Measurements from ENCODE around the gene MEF2B.
"Not testable (repeated sequence)": the region's sequence is repeated elsewhere in the genome, so short reads cannot be mapped to it uniquely, and the experiment has no call there.

MEF2B gene

DNA sequence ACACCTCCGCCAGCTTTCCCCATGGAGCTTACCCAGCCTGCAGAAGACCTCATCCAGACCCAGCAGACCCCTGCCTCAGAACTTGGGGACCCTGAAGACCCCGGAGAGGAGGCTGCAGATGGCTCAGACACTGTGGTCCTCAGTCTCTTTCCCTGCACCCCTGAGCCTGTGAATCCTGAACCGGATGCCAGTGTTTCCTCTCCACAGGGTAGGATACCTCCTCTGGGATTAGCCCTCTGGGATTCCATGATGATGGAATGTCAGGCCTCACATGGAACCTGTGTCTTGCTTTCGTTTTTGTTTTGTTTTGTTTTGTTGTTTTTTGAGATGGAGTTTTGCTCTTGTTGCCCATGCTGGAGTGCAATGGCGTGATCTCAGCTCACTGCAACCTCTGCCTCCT is 23.9 kb upstream of the MEF2B start:
- H3K4me3 ChIP-seq (ENCODE audit: low read depth, low read length): no peak overlapping the region

DNA sequence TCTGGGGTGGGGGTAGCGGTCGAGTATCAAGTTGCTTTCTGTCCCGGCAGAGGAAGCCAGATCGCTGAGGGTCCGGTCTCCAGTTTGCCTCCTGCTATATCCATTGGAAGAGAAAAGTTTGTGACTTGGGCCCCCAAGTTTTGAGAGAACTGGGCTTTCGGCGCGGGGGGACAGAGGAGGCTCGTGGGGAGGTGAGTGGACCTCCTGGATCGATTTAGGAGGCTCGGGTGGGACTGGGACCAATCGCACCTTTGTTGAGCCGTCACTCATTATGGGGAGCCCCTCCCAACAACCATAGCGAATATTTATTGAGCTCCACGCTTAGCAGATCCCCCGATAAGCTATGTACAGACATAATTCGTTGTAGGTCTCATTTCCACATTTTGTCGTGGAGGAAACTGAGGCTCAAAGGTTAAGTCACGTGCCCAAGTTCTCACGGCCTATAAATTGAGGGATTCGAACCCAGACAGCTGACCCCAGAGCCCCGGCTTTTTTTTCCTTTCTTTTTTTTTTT is 22.9 kb upstream of the MEF2B start:
- peak overlapping the region; percentile 74 for H3K4me3 ChIP-seq (ENCODE audit: low read depth, low read length)

DNA sequence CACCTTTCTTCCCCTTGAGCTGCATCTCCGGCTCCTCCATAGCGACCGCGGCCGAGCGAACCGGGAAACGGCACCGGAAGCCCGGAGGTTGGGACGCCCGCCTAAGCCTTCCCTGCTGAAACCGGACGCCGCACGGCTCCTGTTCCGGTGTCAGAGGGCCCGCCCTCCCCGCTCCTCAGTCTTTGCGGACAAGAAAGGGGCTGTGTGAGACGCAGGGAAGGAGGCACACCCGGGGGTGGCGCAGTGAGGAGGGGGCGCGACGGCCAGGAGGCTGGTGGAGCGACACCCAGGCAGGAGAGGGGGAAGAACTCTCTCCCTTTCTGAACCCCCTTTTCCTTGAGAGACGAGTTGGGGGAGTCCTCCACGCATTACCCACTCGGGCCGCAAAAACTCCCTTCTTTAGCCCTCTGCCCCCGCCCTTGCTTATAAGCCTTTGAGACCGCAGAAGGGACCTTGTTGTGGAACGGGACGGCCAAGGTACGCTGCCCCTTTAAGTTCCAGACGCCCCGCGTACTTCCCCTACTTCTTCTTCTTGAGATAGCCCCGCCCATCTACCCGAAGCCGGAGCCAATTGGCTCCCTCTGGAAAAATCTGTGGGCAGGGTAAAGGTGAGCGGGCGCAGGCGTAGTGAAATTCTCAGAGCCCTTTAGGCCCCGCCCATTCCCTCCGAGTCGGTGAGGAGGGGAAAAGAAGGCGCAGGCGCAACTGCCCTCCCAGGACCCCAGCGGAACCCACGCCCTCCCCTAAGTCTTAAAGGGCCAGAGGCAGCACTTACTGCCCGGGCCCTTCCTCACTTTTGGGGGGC is 22.2 kb upstream of the MEF2B start, which contains the start of the genes BORCS8 and RFXANK:
TSS of gene BORCS8 (minus strand) at position 75 of the 805 bp plus-strand sequence. CDS start at position 40, 35 bp downstream.
TSS of gene RFXANK (plus strand) at position 181 of the 805 bp plus-strand sequence. CDS start 1,689 bp downstream, outside the sequence.
- H3K4me3 ChIP-seq (ENCODE audit: low read depth, low read length): peak within 1 kb of the TSS; percentile 96

DNA sequence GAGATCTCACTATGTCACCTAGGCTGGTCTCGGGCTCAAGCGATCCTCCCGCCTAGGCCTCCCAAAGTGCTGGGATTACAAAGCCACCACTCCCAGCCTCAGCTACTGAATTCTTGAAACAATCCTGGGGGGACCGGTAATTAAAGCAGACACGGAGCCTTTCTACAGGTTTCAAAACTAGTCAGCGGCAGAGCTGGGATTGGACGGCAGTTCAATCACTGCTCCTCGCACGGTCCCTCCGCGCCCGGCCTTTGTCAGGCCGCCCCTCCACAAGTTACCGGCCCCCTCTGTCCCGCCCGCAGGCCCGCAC is 21.7 kb upstream of the MEF2B start:
- peak overlapping the region; percentile 96 for H3K4me3 ChIP-seq (ENCODE audit: low read depth, low read length)

DNA sequence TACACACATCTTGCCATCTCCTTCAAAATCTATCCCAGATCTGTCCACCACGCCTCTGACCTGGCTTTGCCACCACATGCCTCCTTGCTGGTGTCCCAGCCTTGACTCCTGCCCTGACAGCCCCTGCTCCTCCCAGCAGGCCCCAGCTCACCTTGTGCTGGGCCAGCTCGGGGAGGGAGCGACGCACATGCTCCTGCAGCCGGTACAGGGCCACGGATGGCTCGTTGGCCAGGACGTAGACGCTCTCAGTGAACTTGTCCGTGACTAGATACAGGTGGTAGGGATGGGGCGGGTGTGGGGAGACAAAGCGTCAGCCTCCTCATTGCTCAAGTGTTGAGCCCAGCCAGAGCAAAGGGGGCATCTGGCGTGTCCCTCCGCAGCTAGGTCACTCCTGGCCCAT is 16.7 kb upstream of the MEF2B start:
- H3K4me3 ChIP-seq (ENCODE audit: low read depth, low read length): no peak overlapping the region

DNA sequence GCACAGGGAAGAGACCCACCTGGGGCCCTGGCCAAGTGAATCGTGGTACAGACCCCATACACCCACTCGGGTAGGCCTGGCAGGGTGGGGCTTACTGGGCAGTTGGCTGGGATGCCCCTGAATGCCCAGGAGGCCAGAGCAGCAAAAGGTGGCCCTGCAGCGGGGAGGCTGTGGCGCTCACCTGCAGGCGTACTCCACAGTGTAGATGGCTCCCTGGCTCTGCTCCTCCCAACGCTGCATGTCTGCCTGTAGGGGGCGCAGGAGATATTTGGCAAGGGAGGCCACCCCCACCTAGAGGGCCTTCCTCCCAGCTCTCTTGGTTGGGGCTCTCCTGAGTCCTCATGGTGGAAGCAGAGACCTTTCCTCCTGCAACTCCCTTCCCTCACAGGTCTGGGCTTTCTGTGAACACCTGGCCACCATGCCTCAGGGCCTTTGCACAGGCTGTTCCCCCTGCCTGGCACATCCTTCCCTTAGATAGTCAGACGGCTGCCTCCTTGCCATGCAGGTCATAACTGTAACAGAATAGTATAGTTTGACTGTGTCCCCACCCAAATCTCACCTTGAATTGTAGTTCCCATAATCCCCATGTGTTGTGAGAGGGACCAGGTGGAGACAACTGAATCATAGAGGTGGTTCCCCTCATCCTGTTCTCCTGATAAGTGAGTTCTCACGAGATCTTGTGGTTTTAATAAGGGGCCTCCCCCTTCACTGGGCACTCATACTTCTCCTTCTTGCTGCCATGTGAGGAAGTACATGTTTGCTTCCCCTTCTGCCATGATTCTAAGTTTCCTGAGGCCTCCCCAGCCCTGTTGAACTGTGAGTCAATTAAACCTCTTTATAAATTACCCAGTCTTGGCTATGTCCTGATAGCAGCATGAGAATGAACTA is 16.0 kb upstream of the MEF2B start:
- H3K4me3 ChIP-seq (ENCODE audit: low read depth, low read length): no peak overlapping the region

DNA sequence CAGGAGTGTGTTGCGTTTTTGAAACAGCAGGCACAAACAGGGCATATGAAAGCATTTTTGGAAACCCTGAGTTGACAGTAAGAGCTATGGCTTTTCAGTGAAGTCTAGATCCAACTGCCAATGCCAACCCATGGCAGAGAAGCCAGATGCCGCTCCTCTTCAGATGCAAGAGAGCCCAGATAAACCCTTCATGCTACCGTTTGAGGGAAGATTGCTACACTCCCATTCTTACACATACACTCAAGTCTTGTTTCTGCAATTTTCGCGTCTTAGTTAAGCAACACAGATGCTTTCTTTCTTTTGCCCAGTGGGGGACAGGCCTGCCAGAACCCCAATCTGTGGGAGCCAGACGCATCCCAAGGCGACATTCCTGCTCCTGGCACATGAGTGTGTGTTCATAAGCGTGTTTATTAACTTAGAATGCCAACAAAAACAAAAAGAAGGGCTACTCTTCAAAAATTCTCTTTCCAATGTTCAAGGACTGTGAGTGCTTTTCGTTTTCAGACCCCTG is 11.5 kb upstream of the MEF2B start:
- H3K4me3 ChIP-seq (ENCODE audit: low read depth, low read length): no peak overlapping the region

DNA sequence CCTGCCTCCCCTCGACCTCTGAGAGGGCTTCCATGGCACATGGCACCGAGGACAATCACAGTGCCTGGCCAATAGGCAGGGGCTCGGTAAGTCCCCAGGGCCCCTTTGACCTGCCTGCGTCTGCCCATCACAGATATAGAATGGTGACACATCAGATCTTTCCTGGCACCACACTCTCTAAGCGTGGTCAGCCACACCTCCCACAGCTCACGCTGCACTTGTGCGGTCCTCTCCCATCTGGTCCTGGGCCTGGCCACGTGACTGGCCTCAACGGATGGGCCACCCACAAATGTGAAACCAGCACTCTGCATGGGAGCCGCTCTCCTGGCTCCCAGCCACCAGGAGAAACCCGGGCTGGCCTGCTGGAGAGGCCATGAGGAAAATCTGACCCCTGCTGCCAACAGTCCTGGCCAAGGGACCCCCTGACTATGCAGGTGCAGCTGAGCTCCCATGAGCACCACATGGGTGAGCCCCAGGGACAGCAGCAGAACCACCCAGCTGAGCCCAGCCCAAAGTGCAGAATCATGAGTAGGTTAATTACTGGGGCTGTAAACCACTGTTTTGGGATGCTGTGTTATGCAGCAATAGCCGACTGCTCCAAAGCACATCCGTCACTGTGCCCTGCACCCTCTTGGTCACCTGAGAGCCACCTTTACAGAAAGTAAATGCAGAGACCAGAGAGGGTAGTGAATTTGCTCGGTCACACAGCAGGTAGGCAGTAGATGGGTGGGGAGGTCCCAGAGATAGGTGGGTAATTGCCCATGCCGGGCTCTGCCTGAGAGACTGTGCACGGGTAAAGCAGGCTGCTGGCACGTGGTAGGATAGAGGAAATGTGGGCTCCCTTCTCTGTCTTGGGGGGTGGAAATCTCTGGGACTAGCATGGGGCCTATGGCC is 9.7 kb upstream of the MEF2B start:
- no peak overlapping the region for H3K4me3 ChIP-seq (ENCODE audit: low read depth, low read length)

DNA sequence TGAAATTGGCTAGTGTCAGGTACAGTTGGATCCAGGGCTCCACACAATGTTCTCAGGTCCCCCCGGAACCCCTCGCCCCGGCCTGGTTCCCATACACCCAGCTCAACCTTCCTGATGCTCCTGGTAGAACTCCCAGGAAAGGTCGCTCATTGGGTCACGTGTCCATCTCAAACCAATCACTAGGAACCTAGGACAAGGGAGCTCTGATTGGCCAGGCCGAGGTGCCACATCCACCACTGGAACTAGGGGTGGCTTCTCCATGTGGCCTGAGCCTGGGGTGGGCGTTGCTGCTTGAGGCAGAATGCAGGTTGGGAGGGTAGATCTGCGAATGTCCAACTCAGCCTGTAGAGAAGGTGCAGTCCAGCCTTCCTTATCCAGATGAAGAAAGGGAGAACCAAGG is 6.9 kb upstream of the MEF2B start:
- no peak overlapping the region for H3K4me3 ChIP-seq (ENCODE audit: low read depth, low read length)

DNA sequence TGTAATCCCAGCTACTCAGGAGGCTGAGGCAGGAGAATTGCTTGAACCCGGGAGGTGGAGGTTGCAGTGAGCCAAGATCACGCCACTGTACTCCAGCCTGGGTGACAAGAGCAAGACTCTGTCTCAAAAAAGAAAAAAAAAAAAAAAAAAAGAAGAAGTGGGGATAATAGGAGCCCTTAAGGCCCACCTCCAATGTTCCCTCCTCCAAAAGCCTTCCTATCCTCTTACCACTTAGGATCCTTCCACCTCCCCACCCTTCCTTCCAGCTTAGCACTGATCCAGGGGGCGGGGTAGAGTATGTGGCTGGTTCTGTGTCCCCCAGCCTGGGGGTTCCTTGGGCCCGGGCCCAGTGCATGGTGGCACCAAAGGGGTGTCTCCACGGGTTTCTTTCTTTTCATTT is 3.2 kb upstream of the MEF2B start:
- H3K4me3 ChIP-seq (ENCODE audit: low read depth, low read length): not testable (repeated sequence)

DNA sequence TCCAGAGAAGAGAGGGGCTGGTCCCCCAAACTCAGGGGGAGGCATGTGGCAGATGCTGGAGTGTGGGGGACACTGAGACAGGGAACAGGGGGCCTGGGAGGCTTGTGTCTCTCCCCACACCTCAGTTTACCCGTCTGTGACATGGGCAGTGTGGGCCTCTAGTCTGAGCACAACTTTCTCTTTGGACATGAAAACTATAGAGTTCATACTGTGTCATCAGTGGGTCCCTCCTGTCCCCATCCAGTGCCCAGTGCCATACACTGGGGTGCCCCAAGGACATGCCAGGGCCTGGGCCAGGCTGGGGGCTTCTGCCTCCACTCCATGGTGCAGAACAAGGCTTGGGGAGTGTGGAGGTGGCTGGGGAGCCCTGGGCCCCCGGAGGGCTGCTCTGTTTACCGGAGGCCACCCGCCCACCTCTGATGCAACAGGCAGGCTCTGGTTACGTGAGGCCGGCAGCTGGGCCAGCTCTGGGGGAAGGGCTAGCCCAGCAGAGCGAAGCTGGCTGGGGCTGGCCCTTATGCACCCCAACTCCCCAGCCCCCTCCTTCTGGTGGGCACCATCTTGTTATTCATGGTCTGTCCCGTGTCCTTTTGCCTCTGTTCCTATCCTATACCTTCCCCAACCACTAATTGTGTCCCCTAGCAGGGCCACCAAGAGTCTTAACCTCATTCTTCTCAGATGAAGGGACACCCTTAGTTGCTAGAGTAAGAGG is 1.9 kb upstream of the MEF2B start:
- H3K4me3 ChIP-seq (ENCODE audit: low read depth, low read length): no peak overlapping the region

DNA sequence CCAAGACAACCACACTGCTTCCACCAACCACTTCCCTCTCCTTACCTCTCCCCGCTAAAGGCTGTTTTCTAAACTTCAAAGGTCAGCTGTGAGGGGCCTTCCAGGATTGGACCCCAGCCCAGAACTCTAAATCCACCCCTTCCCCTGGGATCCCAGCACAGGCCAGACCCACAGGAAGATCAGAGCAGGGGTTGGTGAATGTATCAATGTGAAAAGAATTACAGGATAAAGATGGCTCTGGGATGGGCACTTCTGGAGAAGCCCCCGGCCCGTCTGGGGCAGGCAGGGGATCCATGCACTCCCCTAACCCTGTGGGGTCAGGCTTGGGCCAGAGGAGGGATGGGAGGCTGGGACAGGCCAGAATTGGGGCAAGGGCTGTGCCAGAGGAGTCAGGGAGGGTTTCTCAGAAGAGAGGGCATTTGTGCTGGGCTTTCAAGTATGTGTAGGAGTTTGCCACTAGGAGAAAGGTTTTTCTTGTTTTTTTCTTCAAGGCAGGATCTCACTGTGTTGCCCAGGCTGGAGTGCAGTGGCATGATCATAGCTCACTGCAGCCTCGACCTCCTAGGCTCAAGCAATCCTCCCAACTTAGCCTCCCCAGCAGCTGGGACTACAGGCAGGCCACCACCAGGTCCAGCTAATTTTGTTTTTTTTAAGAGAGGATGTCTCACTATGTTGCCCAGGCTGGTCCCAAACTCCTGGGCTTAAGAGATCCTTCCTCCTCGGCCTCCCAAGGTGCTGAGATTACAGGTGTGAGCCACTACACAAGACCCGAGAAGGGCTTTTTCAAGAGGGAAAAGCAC is 1.0 kb upstream of the MEF2B start:
- H3K4me3 ChIP-seq (ENCODE audit: low read depth, low read length): no peak overlapping the region

DNA sequence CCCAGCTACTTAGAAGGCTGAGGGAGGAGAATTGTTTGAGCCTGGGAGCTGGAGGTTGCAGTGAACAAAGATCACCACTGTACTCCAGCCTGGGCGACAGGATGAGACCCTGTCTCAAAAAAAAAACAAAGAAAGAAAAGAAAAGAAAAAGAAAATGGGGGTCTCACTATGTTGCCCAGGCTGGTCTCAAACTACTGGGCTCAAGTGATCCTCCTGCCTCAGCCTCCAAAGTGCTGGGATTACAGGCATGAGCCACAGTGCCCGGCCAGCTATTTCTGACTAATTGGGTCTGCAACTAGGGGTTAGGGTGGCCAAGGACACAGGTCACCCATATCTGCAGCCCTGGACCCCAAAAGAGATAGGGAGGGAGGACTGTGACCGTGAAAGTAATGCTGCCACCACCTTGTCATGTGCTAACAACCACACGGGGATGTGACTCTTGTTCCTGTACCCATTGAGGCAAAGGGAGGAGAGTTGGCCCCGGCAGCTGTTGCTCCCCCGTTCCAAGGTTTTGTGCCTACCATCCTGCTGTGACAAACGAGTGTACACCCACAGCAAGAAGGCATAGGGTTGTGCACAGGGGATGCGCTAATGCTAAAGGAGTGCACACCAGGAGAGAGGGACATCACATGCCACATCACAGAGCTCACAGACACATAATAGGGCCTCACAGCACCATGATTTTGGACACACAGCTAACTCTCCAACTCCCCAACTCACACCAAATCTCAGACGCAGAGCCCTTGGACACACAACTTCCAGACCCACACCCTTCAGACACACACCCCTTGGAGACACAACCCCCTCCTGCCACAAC is 619 bp downstream of the MEF2B start:
- H3K4me3 ChIP-seq (ENCODE audit: low read depth, low read length): peak overlapping the region; percentile 22

DNA sequence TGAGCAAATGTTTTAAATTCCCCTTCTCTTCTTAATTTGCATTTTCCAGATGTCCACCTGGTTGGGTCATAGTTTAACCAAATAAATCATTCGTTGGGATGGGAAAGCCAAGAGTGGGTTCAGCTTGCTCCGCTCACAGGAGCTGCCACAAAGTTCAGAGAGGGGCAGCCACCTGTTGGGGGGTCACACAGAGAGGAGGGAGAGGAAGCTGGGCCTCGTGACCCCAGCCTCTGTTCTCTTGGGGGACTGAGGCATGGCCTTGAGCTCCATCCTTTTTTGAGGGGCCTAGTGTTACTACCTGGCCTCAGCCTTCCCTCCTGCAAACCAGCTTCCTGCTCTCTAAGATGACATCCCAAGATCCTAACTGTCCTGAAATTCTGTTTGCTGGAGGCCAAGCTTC is 2.5 kb downstream of the MEF2B start:
- no peak overlapping the region for H3K4me3 ChIP-seq (ENCODE audit: low read depth, low read length)

DNA sequence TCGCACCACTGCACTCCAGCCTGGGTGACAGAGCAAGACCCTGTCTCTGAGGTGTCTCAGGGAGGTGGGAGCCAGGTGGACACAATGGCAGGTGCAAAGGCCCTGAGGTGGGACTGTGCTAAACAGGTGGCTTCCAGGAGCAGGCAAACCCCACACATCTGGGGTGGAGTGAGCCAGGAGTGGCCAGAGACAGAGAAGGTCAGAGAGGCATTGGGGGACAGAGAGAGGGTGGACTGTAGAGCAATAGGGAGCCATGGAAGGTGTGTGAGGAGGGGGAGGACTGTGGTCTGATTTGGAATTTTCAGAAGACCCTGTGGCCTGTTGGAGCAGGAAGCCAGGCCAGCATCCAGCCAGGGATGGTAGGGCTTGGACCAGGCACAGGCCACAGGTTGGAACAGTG is 4.7 kb downstream of the MEF2B start:
- H3K4me3 ChIP-seq (ENCODE audit: low read depth, low read length): no peak overlapping the region

DNA sequence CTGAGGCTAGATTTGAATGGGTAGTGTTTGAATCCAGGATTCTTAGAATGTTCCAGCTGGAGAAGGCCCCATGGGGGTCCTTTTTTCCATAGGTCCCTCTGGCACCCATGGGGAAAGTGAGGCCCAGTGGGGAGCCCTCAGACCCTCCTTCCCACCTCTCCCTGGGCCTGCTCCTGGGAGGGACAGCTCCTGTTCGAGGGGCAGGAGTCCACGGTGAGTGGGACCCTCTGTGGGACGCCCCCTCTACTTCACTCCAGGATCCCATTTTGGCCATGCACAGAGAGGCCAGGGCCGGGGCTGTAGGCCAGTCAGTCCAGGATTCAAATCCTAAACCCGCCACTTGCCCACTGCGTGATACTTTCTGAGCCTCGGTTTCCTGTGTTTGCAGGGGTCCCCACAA is 7.6 kb downstream of the MEF2B start:
- H3K4me3 ChIP-seq (ENCODE audit: low read depth, low read length): no peak overlapping the region

DNA sequence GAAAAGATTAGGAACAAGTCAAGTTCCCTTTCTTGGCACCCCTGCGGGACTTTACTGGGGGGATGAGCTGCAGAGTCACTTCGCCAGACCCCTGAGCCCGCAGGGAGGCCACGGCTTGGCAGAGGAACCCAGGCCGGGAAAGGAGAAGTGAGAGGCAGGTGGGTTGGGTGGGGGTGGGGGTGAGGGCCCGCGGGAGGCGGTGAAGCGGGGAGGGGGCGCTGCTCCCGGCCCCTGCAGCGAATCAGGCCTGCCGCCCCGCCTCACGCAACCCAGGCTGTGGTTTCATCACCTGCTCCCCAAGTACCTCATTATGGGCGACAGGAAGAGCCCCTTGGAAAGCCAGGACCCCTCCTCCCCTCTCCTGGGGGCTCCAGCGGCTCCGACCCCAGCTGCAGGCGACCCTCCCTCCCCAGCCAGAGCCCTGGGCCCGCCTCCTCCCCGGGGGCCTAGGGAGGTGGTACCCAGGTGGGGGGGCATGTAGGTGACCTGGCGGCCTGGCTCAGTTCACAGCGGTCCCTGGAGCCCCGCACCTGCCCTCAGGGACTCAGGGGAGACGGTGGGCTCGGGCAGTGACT is 9.5 kb downstream of the MEF2B start:
- H3K4me3 ChIP-seq (ENCODE audit: low read depth, low read length): no peak overlapping the region

DNA sequence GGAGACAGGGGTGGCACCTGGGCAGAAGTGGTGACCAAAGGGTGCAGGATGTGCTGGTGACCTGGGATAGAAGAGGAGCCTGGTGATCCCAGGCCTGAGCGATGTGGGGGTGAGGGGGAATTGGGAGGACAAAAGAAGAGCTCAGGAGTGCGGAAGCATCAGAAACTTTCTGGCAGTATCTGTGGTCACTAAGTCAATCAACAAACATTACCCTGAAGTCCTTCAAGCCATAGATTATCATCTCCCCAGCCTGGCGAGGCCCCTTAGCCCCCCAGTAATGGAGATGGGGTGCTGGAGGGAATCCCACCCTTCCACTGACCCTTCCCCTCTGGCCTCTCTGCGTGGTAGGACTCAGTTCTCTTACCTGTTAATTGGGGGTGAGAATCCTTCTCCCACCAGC is 10.5 kb downstream of the MEF2B start:
- no peak overlapping the region for H3K4me3 ChIP-seq (ENCODE audit: low read depth, low read length)
